NCI-H2081 (cell line): ENCODE data around the gene AGTRAP.
A peak's percentile ranks its signal among the peaks of the same experiment; 100 is the strongest.

ENCODE experiments used
- DNase-seq, 2 experiments: peaks; one replicate each; lab custom pipeline; 2025; lab: John Stamatoyannopoulos, UW

AGTRAP gene

GRCh38 chr1:11736746-11737639, 1.1 kb downstream of the AGTRAP start:
- peak in 1 of 2 experiments; percentile 49 for DNase-seq

- no peak for DNase-seq
These were observed 2.2 kb downstream of the AGTRAP start for GRCh38 chr1:11738096-11738495.

GRCh38 chr1:11738783-11739182, 2.8 kb downstream of the AGTRAP start:
- DNase-seq, result no peak

DNA sequence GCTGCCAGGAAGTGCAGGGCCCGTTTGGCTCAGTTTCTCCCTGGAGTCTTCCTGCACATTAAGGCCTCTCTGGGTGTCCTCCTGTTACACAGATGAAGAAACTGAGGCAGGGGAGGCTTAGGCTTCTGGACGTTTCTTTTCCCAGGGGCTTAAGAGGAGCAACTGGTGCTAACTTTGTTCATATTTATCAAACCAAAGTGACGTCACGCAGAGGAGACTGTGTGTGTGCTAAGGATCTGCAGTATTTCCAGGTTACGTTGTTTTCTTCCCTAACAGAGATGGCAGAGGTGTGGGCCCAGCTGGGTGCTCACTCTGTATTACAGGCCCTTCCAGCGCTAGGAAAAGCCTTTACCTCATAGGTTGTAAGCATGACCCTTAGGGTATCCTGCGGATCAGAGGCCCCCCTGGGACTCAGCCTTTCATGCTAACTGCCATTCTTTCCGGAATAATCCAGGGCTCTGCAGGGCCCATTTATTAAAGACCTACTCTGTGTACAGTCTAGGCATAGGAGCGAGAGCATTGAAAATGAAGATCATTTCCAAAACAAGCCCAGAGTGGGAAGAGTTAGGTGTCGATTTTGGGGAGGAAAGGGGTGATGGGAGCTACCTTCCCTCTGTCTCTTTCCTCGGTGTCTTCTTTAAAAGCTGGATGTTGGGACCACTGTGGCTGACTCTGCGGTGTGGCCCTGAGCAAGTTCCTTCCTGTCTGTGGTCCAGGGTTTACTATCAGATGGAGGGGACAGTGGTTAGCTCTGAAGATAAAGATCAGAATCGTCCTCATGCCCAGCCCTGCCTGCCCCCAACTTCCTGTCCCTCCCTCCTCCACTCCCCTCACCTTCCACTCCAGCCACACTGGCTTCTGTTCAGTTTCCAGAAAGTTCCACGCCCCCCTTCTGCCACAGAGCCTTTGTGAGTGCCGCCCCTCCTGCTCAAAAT, 4.6 kb downstream of the AGTRAP start:
- DNase-seq, result no peak

- DNase-seq, result no peak
These were observed 5.5 kb downstream of the AGTRAP start for GRCh38 chr1:11741482-11741881.

DNA sequence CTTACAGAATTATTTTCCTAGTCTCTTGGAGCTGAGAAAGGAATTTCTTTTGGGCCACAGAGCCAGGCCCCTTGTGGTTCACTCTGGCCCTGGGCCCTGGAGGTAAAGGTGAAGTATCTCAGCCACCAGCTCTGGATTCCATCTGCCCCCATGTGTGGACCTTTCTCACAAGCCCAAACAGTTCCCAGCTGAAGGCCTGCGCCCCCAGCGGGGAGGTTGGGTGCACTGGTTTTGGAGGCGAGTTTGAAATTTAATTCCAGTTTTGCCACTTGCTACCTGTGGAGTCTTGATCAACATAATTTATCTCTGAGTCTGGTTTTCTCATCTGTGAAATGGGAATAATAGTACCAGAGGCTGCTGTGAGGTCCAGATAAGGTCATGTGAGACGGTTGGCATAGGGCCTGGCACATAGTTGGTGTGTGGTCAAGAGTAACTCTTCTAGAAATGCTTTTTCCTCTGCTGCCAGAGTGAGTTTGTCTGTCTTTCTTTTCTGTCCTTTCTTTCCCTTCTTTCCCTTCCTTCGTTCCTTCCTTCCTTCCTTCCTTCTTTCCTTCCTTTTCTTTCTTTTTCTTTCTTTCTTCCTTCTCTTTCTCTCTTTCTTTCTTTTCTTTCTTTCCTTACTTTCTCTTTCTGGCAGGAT, 6.1 kb downstream of the AGTRAP start:
- DNase-seq, result no peak

DNA sequence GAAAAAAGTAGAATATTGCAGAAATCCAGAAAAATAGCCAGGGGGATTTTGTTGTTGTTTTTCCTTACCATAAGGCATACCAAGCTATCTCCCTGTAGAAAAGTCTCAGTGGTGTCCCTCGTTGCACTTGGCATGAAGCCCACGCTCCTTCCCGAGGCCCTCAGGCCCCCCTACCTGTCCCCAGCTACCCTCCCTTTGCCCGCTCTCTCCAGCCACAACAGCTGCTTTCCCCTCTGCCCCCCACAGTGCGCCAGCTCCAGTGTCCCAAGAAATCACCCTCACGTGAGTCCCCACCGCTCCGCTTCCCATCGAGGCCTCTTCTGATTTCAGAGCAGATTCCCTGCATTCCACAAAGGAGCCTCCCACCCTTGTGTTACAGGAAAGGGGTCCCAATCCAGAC, 8.4 kb downstream of the AGTRAP start:
- DNase-seq, result no peak

DNA sequence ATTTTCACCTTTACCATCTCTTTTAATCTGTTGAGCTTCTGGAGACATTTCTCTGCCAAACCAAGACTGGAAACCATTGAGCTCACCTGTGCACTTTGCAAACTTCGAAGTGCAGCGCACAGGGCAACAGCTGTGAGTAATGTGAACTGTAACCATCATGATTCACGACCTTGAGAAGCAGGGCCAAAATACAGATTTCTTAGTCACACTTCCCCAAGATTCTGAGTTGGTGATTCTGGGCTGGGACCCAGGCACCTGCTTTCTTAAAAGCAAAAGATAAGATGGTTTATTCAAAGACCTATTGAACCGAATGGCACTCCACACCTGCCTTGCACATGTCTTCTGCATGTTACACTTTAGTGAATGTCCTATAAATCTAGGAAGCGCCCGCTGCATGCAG, 10.2 kb downstream of the AGTRAP start:
- no peak for DNase-seq

- DNase-seq, result no peak
These were observed 11.0 kb downstream of the AGTRAP start for GRCh38 chr1:11746795-11747487.

GRCh38 chr1:11748294-11749202, 12.6 kb downstream of the AGTRAP start:
- DNase-seq, result no peak

- DNase-seq, result peak in 1 of 2 experiments; percentile 4
These were observed 13.3 kb downstream of the AGTRAP start for GRCh38 chr1:11749203-11749689.

- DNase-seq, result no peak
These were observed 14.1 kb downstream of the AGTRAP start for GRCh38 chr1:11749996-11750395.

GRCh38 chr1:11751087-11751486, 15.2 kb downstream of the AGTRAP start:
- DNase-seq, result no peak

- no peak for DNase-seq
These were observed 16.6 kb downstream of the AGTRAP start for GRCh38 chr1:11752359-11753088.

DNA sequence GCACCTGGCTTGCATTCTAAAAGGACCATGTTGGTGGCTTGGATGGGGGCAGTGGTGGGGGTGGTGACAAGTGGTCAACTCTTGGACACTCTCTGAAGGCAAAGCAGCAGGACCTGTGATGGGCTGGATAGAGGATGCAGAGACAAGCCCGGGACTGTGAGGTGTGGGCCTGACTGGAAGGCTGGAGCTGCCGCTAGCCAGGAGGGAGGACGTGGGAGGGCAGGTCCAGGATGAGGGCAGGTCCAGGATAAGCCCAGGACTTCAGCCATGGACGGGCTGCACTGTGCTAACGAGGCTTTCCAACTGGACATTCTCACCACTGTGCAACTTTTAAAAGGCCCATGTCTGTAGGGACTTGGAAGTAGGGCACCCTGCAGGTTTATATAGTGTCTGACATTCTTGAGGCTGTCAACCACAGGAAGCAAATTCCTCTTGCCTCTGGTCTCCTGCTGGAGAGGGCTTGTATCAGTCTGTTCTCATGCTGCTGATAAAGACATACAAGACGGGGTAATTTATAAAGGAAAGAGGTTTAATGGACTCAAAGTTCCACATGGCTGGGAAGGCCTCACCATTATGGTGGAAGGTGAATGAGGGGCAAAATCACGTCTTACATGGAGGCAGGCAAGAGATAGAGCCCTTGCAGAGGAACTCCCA, 17.7 kb downstream of the AGTRAP start:
- DNase-seq, result no peak

DNA sequence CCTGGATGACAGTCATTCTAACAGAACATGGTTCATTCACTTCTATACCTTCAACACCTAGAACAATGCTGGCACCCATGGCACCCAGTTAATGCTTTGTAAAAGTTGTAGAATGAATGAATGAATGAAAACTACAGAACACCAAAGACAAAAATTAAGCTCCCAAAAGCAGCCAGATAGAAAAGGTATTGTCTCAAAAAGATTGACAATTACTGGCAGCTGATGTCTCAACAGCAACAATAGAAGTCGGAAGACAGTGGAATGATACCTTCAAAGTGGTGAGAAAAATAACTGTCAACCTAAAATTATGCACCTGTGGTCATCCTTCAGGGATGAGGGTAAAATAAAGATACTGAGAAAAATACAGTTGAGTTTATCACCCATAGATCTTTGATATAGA, 21.1 kb downstream of the AGTRAP start:
- no peak for DNase-seq

GRCh38 chr1:11759791-11760190, 23.9 kb downstream of the AGTRAP start:
- DNase-seq, result no peak

GRCh38 chr1:11761285-11761684, 25.3 kb downstream of the AGTRAP start:
- no peak for DNase-seq

- no peak for DNase-seq
These were observed 26.1 kb downstream of the AGTRAP start, which contains the start of gene C1orf167 for GRCh38 chr1:11761988-11762406. TSS of gene C1orf167 (plus strand) at chr1:11762193. CDS start at chr1:11764401, 2,208 bp downstream.
